ENCODE data around the gene YES1.
A peak's percentile ranks its signal among the peaks of the same experiment; 100 is the strongest.

Gene YES1

DNA sequence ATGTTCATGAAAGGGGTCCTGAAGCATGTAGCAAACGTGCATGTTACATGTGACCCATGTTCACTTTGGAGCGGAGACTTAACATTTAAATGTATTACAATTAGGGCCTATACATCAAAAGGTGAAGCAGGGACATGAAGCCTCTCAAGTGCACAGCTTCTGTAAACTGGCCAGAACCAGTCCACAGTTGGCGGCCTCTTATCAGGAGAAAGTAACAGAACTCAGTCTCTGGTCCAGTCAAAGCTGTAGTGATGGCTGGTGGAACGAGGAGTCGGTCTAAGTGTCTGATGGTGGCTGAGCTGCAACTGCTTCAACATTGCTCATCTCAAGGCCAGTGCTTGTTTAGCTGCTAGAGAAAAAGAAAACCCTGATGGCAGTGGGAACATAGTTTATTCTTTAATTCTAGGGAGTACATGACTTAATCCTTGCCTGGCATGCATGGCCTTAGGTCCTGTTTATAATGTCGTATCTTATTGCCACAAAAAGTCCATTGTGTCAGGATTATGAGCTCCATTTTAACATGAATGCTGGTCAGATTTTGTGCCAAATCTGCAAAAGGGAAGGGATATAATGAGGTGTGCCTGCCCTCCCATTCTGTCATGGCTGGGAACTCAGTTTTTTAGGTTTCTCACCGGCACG, 22.2 kb upstream of the YES1 start:
- Histone ChIP-seq H3K4me2 (ENCODE audit: low read depth, low read length) (no peak overlapping the region), H3K36me3 (replicated peaks; ENCODE audit: insufficient read depth, low read length) (no peaks in the 10 kb centered on the region), H2AFZ (ENCODE audit: low read length) (no peak overlapping the region), H3K27me3 (replicated peaks; ENCODE audit: insufficient read depth, low read length) (no peaks in the 10 kb centered on the region), H3K9me2 (replicated peaks; ENCODE audit: insufficient read depth, low read length) (no peaks in the 10 kb centered on the region), H3K4me1 (ENCODE audit: low read length) (peaks cover 10% of the 10 kb centered on the region), H3K27ac (ENCODE audit: low read length) (no peak overlapping the region), H3F3A (ENCODE audit: insufficient read depth, low read length) (peaks cover 13% of the 10 kb centered on the region), H3K9ac (ENCODE audit: low read length) (no peak overlapping the region), H3K9me3 (replicated peaks; ENCODE audit: insufficient read depth, low read length) (no peaks in the 10 kb centered on the region), H3K79me2 (ENCODE audit: low read length) (no peaks in the 10 kb centered on the region), H3K4me3 (ENCODE audit: low read length) (no peak overlapping the region), H4K20me1 (ENCODE audit: insufficient read depth, low read length) (no peaks in the 10 kb centered on the region)
- TF ChIP-seq EZH2phosphoT487 (IDR thresholded peaks at IDR 0.05; ENCODE audit: low read length) (no peak), EZH2 (optimal IDR thresholded peaks at IDR 0.05; ENCODE audit: low read depth, low read length) (no peak), CTCF (IDR thresholded peaks at IDR 0.05; ENCODE audit: low read length) (no peak)
- DNase-seq, result no peak

- H3K36me3 ChIP-seq (replicated peaks; ENCODE audit: insufficient read depth, low read length), result no peaks in the 10 kb centered on the region
- no peak overlapping the region for H3K4me3 ChIP-seq (ENCODE audit: low read length)
- H3K79me2 ChIP-seq (ENCODE audit: low read length), result no peaks in the 10 kb centered on the region
- no peak overlapping the region for H3K27ac ChIP-seq (ENCODE audit: low read length)
- no peak for DNase-seq
- no peak overlapping the region for H2AFZ ChIP-seq (ENCODE audit: low read length)
- H3K9me3 ChIP-seq (replicated peaks; ENCODE audit: insufficient read depth, low read length), result no peaks in the 10 kb centered on the region
- H4K20me1 ChIP-seq (ENCODE audit: insufficient read depth, low read length), result no peaks in the 10 kb centered on the region
- no peak overlapping the region for H3K9ac ChIP-seq (ENCODE audit: low read length)
- peaks cover 13% of the 10 kb centered on the region for H3F3A ChIP-seq (ENCODE audit: insufficient read depth, low read length)
- H3K4me2 ChIP-seq (ENCODE audit: low read depth, low read length), result no peak overlapping the region
- H3K4me1 ChIP-seq (ENCODE audit: low read length), result peaks cover 10% of the 10 kb centered on the region
- TF ChIP-seq EZH2 (optimal IDR thresholded peaks at IDR 0.05; ENCODE audit: low read depth, low read length), result no peak
- no peak for TF ChIP-seq CTCF (IDR thresholded peaks at IDR 0.05; ENCODE audit: low read length)
- H3K27me3 ChIP-seq (replicated peaks; ENCODE audit: insufficient read depth, low read length), result no peaks in the 10 kb centered on the region
- H3K9me2 ChIP-seq (replicated peaks; ENCODE audit: insufficient read depth, low read length), result no peaks in the 10 kb centered on the region
Measured at GRCh38 chr18:833197-833596, 21.2 kb upstream of the YES1 start.

GRCh38 chr18:832085-832681, 20.1 kb upstream of the YES1 start:
- H3K9me2 ChIP-seq (replicated peaks; ENCODE audit: insufficient read depth, low read length), result no peaks in the 10 kb centered on the region
- H3K27me3 ChIP-seq (replicated peaks; ENCODE audit: insufficient read depth, low read length), result no peaks in the 10 kb centered on the region
- H4K20me1 ChIP-seq (ENCODE audit: insufficient read depth, low read length), result no peaks in the 10 kb centered on the region
- DNase-seq, result peak; percentile 83
- no peaks in the 10 kb centered on the region for H3K9me3 ChIP-seq (replicated peaks; ENCODE audit: insufficient read depth, low read length)
- H3K4me3 ChIP-seq (ENCODE audit: low read length), result peak overlapping the region; percentile 48
- H3K79me2 ChIP-seq (ENCODE audit: low read length), result no peaks in the 10 kb centered on the region
- peak overlapping the region; percentile 53; the same call in 1 of the 2 replicates for H3K4me2 ChIP-seq (ENCODE audit: low read depth, low read length)
- peak overlapping the region; percentile 63 for H2AFZ ChIP-seq (ENCODE audit: low read length)
- H3K4me1 ChIP-seq (ENCODE audit: low read length), result peaks cover 10% of the 10 kb centered on the region
- no peaks in the 10 kb centered on the region for H3K36me3 ChIP-seq (replicated peaks; ENCODE audit: insufficient read depth, low read length)
- TF ChIP-seq CTCF (IDR thresholded peaks at IDR 0.05; ENCODE audit: low read length) (peak; percentile 47), EZH2 (optimal IDR thresholded peaks at IDR 0.05; ENCODE audit: low read depth, low read length) (no peak), EZH2phosphoT487 (IDR thresholded peaks at IDR 0.05; ENCODE audit: low read length) (no peak)
- H3F3A ChIP-seq (ENCODE audit: insufficient read depth, low read length), result peaks cover 13% of the 10 kb centered on the region
- no peak overlapping the region for H3K27ac ChIP-seq (ENCODE audit: low read length)
- peak overlapping the region; percentile 13; the same call in 1 of the 2 replicates for H3K9ac ChIP-seq (ENCODE audit: low read length)

Data from MM.1S (cell line).